GM20000 (cell line): ENCODE results near the gene FTCD.
"Not testable (repeated sequence)": the region's sequence is repeated elsewhere in the genome, so short reads cannot be mapped to it uniquely, and the experiment has no call there.

Experiments
- DNase-seq: peaks from one replicate; pipeline ENCODE4 v3.0.0; 2012; ENCODE audit warnings: low spot score
- TF ChIP-seq, protein P1 (sequence below): IDR thresholded peaks from 2 replicates; pipeline ENCODE4 v1.5.1; 2012; ENCODE audit warnings: mild to moderate bottlenecking, control low read depth; ENCODE audit errors: extremely low read depth, missing control alignments

Gene FTCD

DNA sequence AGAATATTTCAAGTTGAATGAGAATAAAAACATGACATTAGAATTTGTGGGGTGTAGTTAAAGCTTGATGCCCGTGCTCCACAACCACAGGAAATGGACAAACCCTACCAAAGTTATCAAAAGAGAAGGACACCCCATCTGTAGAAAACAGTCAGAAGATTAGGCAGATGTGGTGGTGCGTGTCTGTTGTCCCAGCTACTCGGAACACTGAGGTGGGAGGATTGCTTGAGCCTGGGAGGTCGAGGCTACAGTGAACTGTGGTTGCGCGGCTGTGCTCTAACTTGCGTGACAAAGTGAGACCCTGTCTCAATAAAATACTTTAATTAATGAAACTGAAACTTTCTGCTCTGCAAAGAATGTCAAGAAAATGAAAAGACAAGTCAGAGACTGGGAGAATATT lies 30.3 kb upstream of the FTCD start:
- no peak for DNase-seq
- TF ChIP-seq, protein P1, sequence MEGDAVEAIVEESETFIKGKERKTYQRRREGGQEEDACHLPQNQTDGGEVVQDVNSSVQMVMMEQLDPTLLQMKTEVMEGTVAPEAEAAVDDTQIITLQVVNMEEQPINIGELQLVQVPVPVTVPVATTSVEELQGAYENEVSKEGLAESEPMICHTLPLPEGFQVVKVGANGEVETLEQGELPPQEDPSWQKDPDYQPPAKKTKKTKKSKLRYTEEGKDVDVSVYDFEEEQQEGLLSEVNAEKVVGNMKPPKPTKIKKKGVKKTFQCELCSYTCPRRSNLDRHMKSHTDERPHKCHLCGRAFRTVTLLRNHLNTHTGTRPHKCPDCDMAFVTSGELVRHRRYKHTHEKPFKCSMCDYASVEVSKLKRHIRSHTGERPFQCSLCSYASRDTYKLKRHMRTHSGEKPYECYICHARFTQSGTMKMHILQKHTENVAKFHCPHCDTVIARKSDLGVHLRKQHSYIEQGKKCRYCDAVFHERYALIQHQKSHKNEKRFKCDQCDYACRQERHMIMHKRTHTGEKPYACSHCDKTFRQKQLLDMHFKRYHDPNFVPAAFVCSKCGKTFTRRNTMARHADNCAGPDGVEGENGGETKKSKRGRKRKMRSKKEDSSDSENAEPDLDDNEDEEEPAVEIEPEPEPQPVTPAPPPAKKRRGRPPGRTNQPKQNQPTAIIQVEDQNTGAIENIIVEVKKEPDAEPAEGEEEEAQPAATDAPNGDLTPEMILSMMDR, result no peak

DNA sequence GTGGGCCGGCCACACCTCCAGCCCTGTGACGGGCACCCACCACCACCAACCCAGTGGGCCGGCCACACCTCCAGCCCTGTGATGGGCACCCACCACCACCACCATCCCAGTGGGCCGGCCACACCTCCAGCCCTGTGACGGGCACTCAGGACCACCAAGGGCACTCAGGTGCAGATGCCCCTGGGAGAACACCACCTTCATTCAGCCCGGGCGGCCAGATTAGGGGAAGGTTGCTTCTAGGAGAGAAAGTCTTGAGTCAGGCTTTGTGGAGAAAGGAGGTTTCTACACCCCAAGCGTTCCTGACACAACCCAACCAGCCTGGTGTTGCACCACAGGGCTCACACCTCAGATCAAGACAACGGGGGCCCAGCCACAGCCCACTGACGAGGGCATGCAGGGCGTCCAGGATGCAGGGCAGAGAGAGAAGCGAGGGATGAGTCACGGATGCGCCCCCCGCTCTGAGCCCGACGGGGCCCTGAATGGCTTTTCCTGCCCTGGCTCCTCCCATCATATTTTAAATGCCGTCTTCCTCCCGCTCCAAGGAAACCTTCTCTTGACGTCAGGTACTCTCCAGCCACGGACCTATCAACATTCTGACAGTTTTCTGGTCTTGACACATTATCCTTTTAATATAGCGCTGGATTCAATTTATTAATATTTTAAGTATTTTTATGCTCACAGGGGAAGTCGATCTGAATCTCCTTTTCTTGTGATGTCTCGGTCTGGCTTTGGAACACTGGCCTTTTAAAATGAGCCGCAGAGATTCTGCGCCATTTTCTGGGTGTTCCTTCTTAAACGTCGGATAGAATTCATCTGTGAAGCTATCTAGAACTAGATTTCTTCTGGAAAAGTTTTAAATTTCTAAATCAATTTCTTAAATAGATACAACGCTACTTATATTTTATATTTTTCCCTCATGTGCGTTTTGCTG lies 29.5 kb upstream of the FTCD start:
- peak; percentile 85 for DNase-seq
- TF ChIP-seq, protein P1, result no peak

DNA sequence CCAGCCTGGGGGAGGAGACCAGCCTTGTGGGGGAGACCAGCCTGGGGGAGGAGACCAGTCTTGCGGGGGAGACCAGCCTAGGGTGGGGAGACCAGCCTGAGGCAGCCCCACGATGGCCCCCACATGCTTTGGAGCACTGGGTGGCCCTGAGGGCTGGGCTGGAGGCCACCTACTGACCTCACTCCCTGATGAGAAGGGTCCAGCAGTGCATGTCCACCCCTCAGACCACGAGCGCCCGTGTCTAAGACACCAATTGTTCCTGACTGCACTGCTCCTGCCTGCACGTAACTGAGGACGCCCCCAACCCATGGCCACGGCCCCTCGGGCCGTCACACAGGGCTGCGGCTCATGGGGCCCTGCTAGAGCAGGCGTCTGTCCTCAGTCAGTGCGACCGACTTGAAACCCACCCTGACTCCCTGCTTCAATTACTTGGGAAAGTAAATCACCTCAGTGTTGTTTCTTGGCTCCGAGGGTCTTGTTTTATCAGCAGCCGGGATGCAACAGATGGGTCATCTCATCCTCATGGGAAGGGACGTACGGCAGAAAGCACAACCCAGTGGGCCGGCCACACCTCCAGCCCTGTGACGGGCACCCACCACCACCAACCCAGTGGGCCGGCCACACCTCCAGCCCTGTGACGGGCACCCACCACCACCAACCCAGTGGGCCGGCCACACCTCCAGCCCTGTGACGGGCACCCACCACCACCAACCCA lies 28.7 kb upstream of the FTCD start, which contains the start of gene SPATC1L:
TSS of gene SPATC1L (minus strand) at position 550 of the 715 bp plus-strand sequence. CDS start 1,643 bp downstream, outside the sequence.
- TF ChIP-seq, protein P1, result no peak
- DNase-seq, result peak; percentile 90

DNA sequence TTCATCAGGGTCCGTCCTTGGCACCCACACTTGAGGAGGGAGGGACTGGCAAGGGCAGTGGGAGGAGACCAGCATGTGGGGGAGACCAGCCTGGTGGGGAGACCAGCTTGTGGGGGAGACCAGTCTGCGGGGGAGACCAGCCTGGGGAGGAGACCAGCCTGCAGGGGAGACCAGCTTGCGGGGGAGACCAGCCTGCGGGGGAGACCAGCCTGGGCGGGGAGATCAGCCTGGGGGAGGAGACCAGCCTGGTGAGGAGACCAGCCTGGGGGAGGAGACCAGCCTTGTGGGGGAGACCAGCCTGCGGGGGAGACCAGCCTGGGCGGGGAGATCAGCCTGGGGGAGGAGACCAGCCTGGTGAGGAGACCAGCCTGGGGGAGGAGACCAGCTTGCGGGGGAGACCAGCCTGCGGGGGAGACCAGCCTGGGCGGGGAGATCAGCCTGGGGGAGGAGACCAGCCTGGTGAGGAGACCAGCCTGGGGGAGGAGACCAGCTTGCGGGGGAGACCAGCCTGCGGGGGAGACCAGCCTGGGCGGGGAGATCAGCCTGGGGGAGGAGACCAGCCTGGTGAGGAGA lies 28.0 kb upstream of the FTCD start:
- not testable (repeated sequence) for DNase-seq

DNA sequence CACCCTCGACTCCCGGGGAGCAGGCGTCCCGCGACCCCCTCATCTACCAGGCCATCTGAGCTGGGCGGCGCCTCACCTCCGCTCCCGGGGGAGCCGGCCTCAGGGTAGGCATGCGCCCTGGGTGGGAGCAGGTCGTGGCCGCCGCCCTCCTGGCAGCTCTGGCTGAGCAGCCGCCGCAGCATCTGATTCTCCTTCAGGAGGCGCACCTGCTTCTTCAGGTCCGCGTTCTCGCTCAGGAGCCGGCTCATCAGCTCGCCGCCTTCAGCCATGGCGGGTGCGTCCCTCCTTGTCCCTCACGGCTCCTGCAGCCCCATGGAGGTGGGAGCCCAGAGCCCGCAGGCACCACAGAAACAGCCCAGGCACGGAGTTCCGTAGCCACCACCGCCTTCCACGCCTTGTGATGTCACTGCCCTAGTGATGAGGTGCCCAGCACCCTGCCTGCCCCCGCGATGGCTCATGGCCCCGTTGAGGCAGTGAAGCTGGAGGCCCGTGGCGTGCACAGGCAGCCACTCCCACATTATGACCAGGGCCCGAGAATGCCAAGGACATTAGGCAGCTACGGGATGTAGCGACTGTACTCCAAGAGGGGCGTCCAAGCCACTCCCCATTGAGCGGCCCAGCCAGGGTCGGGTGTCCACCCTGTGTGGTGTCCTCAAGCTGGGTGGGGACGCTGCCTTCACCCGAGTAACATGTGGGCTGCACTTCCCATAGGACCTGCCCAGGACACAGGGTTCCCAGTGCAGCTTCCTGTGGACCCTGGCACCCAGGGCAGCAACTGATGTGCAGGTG lies 27.4 kb upstream of the FTCD start:
- TF ChIP-seq, protein P1, result no peak
- no peak for DNase-seq

DNA sequence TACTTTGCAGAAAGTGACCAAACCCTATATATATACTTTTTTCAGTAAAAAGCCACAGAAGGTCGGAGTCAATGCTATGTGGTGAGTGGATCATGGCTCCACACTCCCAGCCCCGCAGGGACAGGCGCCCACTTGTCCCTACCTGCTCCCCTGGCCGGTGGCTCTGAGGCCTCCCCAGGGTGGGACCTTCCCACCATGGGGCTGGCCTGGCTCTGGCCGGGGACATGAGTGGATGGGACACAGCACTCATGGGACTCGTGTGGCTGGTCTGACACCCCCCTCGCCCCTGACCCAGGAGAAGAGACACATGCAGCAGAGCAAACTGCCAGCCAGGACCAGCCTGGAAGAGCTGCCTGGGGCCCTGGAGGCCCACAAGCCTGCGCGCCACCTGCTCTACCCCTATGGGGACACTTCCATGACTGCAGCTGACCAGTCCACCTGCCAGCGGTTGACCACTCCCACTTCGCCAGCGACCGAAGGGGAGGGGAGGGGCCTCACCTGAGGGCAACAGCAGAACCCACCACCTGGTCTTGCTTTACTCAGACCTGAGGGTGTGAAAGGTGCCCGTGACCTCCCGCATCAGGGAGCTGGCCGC lies 26.7 kb upstream of the FTCD start:
- TF ChIP-seq, protein P1, result no peak
- no peak for DNase-seq

DNA sequence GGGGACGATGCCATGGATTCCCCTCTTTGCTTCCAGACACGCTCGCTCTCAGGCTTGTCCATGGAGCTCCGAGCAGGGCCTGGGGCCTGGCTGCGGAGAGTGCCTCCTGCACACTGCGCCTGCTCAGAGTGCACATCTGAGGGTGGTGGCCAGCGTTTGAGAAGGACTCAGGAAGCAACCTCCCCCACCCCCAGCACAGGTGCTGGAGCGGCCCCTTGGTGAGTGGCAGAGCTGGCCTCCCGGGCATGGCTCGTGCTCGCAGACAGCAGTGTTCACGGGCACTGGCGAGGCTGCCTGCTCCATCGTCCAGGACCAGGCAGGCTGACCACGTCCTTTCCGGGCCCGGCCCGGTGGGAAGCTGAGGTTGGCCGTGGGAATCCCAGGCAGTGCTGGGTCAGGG lies 26.1 kb upstream of the FTCD start:
- no peak for DNase-seq
- TF ChIP-seq, protein P1, result no peak
